GM19043 (cell line): ENCODE results near the gene DOCK1.

Experiments
- ATAC-seq: cut with Tn5 transposase; IDR thresholded peaks from one replicate; pipeline ENCODE4 v1.9.1; 2021; ENCODE audit warnings: low read depth; ENCODE audit not compliant: unreplicated experiment

DOCK1 gene

GRCh38 chr10:127470911-127471310, 565.7 kb downstream of the DOCK1 start:
- no peak for ATAC-seq

DNA sequence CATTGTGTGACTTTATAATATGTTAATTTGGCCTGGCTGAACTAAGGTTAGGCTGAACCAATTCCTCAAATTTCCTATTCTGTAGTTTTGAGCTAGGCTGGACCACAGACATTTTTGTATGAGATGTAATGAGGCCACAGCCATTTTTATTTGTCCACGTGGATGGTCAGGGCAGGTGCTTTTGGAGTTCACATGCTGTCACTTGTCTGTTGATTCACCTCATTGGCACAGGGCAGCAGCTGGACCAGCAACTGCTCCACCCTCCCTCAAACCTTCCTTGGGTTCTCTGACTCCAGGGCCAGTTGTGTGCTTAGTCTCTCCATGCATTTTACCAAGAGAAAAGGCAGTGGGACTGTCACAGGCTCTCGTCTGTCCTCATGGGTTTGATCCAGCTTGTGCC, 567.7 kb downstream of the DOCK1 start:
- no peak for ATAC-seq

DNA sequence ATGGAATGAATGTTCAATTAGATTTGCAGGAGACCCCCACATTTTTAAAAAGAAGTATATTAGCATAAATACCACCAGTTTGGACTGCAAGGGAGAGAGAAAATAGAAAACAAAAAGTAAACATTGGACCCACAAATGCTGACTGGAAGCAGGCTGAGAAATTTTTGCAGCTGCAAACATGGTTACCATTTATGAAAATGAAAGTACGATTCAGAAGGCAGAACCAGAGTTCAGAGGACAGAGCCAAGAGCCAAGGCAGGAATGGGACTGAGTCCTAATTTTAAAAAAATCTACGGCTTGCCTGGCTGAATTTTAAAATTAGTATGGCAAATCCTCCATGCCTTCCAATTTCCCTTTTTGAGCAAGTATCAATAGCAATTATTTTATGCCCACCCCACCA, 569.3 kb downstream of the DOCK1 start:
- no peak for ATAC-seq

DNA sequence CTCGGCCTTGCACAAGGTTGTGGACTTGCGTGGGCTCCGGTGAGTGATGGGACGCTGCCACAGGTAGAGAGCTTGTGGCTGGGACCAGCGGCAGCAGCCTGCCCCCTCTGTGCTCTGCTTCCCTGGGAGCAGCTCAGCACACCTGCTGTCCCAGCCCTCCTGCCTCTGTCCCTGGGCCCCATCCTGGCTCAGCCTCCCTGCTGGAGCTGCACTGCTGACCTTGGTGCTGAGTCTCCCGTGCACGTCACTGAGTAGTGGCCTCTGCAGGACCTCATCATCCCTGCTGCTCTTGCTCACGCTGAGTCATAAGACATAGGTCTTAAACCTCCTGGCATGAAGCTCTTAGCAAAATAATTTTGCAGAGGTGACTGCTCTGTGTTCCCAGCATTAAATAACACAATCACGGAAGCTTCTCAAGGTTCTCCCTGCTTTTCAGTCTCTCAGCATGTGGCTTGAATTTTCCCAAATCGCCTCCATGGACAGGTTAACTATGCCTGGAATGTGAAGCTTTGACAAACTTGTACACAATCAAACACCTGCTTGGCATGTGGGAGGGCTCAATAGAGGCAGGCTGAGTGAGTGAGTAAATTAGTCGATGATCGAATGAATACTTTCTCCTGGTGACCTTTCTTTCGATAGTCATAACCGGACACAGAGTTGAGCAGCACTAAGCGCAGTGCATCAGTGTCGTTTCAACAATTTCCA, 580.1 kb downstream of the DOCK1 start:
- ATAC-seq: no peak

DNA sequence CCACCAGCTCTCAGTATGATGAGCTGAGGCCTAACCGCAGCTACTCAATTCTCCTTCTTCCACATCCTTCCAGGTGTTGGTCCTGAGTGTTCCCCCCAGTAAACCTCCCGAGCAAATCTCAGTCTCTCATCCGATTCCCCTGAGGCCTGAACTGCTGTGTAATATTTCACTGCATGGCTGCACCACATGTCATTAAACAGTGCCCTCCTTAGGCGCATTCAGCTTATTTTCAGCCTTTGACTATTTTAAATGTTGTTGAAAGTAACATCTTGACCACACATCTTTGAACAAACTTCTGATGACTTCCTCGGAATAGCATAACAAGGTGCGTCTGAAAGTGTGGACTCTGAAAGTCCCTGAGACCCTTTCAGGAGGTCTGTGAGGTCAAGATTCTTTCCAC, 581.1 kb downstream of the DOCK1 start:
- no peak for ATAC-seq

- no peak for ATAC-seq
Measured at GRCh38 chr10:127492607-127493250, 587.5 kb downstream of the DOCK1 start.

DNA sequence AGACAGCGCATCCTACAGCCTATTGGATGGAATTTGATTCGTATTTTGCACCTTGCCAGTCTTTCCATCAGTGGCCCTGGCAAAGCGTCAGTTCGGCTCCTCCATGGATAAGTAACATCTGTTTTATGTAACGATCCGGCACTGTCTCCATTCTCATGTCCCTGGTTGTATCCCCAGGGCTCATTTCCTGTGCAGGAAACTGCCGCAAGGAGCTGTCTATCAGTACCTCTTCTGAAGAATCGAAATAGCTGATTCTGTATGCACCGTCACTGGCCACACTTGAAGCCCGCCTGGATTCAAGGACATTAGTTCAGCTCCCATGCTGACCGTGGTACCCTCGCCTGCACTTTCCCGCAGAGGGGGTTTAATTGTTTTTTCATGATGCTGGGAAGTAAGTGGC, 590.8 kb downstream of the DOCK1 start:
- no peak for ATAC-seq

DNA sequence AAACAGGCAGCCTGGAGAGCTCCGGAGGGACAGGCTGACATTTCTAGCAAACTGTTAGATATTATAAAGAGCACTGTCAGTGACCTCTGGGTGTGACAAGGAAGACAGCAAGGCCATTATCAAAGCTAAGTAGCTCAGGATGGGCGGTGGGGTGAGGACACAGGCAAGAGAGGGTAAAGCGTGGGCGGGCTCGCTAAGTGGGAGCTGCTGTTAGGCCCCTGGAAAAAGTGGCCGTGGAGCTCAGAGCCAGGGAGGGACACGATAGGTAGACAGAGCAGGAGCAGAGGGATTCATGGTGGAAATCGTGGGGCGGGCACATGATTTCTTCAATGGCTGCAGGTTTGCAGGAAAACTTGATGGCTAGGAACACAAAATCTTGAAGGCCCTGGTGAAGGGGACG, 592.5 kb downstream of the DOCK1 start:
- ATAC-seq: no peak

- ATAC-seq: no peak
Measured at GRCh38 chr10:127498087-127498486, 592.9 kb downstream of the DOCK1 start.

DNA sequence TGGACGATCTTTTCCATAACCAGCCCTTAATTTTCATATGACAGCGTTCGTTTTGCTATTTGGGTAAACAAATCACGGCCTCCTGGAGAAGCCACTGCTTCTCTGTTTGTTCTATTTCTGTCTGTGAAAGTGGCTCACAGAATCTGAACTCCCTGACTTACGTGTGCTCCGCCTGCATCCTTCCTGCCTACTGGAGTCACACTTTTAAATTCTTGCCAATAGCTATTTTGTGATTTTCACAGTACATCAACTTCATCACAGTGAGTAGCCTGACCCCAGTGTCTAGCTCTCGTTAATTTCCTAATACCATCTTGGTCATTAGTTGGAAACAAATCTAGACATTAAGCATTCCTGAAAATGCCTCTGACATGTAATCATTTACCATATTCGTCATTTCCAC, 594.9 kb downstream of the DOCK1 start:
- no peak for ATAC-seq
